Subcutaneous abdominal adipose tissue (tissue), 5 donors: ENCODE data around the gene SYNE2.

ENCODE experiments used
- H3K27ac ChIP-seq: one replicate; pipeline ENCODE4 v1.7.0; 2013; ENCODE audit warnings: low read depth, mild to moderate bottlenecking, inconsistent platforms, low read length, moderate library complexity
- H3K27me3 ChIP-seq, 5 donors: one replicate each; pipeline ENCODE4 v1.7.0; 2013; ENCODE audit warnings: low read length in 5 of 5, inconsistent platforms in 1 of 5; ENCODE audit not compliant: control insufficient read depth in 5 of 5, insufficient read depth in 4 of 5
- H3K36me3 ChIP-seq, 5 donors: one replicate each; pipeline ENCODE4 v1.7.0; 2013; ENCODE audit warnings: low read length in 5 of 5; ENCODE audit not compliant: control insufficient read depth in 5 of 5, insufficient read depth in 5 of 5
- H3K4me1 ChIP-seq, 5 donors: one replicate each; pipeline ENCODE4 v1.7.0; 2013; ENCODE audit warnings: low read length in 5 of 5, mild to moderate bottlenecking in 3 of 5, moderate library complexity in 1 of 5; ENCODE audit not compliant: control insufficient read depth in 5 of 5, insufficient read depth in 5 of 5
- H3K4me3 ChIP-seq, 5 donors: one replicate each; pipeline ENCODE4 v1.7.0; 2013; ENCODE audit warnings: low read length in 5 of 5, low read depth in 1 of 5
- H3K9ac ChIP-seq, 5 donors: one replicate each; pipeline ENCODE4 v1.7.0; 2013; ENCODE audit warnings: low read length in 5 of 5, mild to moderate bottlenecking in 4 of 5, moderate library complexity in 3 of 5
- H3K9me3 ChIP-seq, 5 donors: one replicate each; pipeline ENCODE4 v1.7.0; 2013; ENCODE audit warnings: low read length in 5 of 5; ENCODE audit not compliant: control insufficient read depth in 5 of 5
- donor health status: healthy.
- donor health status: healthy.
- donor health status: healthy.
- donor health status: healthy.
- donor health status: healthy.

The SYNE2 gene

DNA sequence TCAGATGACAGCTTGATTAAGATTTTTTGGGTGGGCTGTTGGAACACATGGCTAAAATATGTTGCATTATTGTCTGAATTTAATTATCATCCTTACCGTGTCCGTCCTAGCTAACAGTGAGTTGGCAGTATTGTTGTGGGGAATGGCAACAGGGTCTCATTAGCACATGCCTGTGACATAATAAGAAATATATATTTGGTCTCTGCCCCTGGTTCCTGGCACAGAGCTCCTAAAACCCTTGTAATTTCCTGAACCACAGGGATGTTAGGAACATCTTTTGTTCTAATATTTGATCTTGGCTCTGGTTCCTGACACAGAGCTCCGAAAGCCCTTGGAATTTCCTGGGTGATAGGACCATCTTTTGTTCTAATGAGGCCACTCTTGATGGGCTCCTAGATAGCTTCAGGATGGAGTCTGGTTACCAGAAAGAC lies 76.0 kb downstream of the SYNE2 start:
- Histone ChIP-seq H3K27ac (no peak overlapping the region), H3K9me3 (no peaks in the 10 kb centered on the region), H3K9ac (no peak overlapping the region), H3K4me3 (no peak overlapping the region), H3K27me3 (no peaks in the 10 kb centered on the region), H3K36me3 (no peaks in the 10 kb centered on the region), H3K4me1 (peaks cover 0 to 16% (median 0%) of the 10 kb centered on the region in 5 donors)

DNA sequence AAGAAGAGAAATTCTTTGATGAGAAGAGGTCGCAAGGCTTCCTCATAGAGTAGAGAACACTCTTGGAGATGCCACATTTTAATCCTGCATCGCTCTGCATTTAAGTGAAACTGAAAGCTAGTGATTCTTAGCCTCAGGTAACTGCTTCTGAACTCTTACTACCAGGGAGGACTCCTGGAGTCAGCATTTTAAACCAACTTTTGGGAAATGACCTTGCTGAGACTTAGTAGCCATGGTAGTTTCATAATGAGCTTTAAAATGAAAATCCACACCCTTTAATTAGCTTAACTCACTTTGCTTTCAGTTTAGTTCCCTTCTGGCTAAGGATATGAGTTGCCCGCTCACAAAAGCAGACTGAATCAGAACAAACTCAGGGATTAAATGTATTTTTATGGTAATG lies 80.3 kb downstream of the SYNE2 start:
- Histone ChIP-seq H3K9ac (peak overlapping the region in 1 of 5 donors; percentile 6), H3K9me3 (no peaks in the 10 kb centered on the region), H3K36me3 (no peaks in the 10 kb centered on the region), H3K4me3 (no peak overlapping the region), H3K27ac (no peak overlapping the region), H3K27me3 (peaks cover 0 to 4% (median 0%) of the 10 kb centered on the region in 5 donors), H3K4me1 (peaks cover 0 to 17% (median 0%) of the 10 kb centered on the region in 5 donors)

DNA sequence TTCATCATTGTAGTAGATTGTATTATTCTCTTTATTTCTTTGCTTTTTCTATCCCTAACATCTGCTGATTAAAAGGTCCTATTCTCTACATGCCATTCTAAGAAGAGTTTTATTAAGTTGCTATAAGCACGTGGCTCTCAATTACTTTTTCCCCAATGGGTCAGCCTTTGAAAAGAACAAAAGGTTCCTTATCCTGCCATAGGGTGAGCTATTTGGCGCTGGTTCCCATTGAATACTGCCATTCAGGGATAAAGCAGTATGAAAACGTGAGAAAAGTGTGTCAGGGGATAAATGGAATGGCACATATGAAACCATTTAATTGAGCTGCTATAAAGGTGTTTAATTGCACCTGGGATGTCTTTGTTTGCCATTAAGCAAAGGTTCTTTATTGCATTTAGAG lies 80.9 kb downstream of the SYNE2 start:
- no peak overlapping the region for H3K4me3 ChIP-seq
- no peak overlapping the region for H3K27ac ChIP-seq
- no peaks in the 10 kb centered on the region for H3K36me3 ChIP-seq
- peak overlapping the region in 1 of 5 donors; percentile 6 for H3K9ac ChIP-seq
- H3K27me3 ChIP-seq: peaks cover 0 to 4% (median 0%) of the 10 kb centered on the region in 5 donors
- H3K4me1 ChIP-seq: peaks cover 0 to 11% (median 0%) of the 10 kb centered on the region in 5 donors
- no peaks in the 10 kb centered on the region for H3K9me3 ChIP-seq

DNA sequence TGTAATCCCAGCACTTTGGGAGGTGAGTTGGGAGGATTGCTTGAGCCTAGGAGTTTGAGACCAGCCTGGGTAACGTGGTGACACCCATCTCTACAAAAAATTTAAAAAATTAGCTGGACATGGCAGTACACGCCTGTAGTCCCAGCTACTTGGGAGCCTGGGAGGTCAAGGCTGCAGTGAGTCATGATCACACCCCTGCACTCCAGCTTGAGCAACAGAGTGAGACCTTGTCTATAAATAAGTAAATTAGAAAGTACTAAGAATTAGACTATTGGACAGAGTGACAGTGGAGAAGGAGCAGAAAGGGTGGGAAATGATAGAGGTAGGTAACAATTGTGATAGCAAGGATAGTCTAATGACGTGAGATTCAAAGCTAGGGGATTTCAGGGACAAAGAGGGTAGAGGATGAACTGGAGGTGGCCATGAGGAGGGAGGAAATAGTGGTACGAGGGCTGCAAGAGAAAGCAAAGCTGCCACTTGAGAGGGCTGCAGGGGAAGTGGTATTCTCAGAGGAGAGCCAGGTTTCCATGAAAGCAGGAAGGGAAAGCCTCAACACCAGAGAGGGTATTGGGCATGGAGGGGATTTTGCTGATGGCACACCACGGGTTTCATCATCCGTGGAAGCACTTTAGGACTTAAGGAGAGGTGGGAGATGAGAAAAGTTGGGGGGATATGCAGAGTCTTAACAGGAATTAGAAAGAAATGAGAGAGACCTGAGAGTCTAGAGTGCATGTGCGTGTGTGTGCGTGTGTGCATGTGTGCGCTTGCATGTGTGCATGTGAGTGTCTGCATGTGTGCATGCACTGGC lies 85.6 kb downstream of the SYNE2 start:
- H3K9ac ChIP-seq: no peak overlapping the region
- no peaks in the 10 kb centered on the region for H3K9me3 ChIP-seq
- H3K36me3 ChIP-seq: peaks cover 0 to 7% (median 5%) of the 10 kb centered on the region in 5 donors
- peaks cover 0 to 5% (median 0%) of the 10 kb centered on the region in 5 donors for H3K4me1 ChIP-seq
- peaks cover 0 to 4% (median 0%) of the 10 kb centered on the region in 5 donors for H3K27me3 ChIP-seq
- H3K27ac ChIP-seq: no peak overlapping the region
- no peak overlapping the region for H3K4me3 ChIP-seq

DNA sequence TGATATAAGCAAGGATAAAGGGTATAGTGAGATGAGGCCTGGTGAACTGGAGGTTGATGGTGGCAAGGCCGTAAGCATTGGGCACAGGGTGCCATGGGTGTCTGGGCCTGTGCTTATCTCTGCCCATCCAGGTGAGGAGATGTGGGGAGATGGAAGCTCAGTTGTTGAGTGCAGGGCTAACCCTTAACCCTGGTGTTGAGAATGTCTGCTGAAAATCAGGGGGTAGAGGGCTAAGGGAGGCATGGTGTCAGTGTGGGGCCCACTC lies 86.1 kb downstream of the SYNE2 start:
- H3K27ac ChIP-seq: no peak overlapping the region

DNA sequence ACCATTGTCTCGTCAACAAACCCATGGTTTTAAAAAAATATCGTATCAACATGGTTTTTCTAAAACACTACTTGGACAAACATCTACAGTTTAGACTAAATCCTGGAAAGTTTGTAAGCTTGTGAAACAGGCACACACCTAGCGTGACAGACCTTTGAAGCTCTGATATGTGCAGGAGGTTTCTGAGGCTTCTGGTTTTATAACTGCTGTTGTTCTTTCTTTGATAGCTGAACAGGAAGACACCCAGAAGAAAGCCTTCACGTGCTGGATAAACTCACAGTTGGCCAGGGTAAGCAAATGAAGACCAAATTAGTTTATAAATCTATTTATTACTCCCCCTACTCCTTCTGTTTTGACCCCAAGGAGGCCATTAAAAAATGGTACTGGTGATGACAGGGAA lies 87.6 kb downstream of the SYNE2 start:
- Histone ChIP-seq H3K27ac (no peak overlapping the region), H3K4me1 (no peaks in the 10 kb centered on the region), H3K9ac (no peak overlapping the region), H3K27me3 (peaks cover 0 to 4% (median 0%) of the 10 kb centered on the region in 5 donors), H3K36me3 (peaks cover 0 to 7% (median 5%) of the 10 kb centered on the region in 5 donors), H3K9me3 (no peaks in the 10 kb centered on the region), H3K4me3 (no peak overlapping the region)

More for the DNA sequence above, 86.1 kb downstream of the SYNE2 start:
- H3K36me3 ChIP-seq: peaks cover 0 to 7% (median 5%) of the 10 kb centered on the region in 5 donors
- H3K27me3 ChIP-seq: peaks cover 0 to 4% (median 0%) of the 10 kb centered on the region in 5 donors
- peaks cover 0 to under 1% (median 0%) of the 10 kb centered on the region in 5 donors for H3K4me1 ChIP-seq
- H3K4me3 ChIP-seq: no peak overlapping the region
- H3K9ac ChIP-seq: no peak overlapping the region
- no peaks in the 10 kb centered on the region for H3K9me3 ChIP-seq

DNA sequence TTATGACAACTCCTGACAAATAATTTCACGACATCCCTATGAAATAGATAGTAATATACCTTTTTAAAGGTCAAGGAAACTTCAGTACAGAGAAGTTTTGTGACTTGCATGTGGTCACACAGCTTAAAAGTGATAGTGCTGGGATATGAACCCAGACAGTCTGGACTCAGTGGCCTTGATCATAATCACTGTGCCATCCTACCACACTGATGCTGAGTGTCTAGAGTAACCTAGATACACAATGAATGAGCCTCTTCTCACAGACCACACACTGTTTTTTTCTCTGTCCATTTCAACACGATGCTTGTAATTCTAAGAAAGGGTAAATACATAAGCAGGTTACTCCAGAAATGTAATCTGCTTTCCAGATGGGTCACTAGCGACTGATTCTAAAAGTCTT lies 88.2 kb downstream of the SYNE2 start:
- Histone ChIP-seq H3K4me1 (no peaks in the 10 kb centered on the region), H3K4me3 (no peak overlapping the region), H3K9me3 (no peaks in the 10 kb centered on the region), H3K9ac (no peak overlapping the region), H3K27me3 (peaks cover 0 to 4% (median 0%) of the 10 kb centered on the region in 5 donors), H3K27ac (no peak overlapping the region), H3K36me3 (peaks cover 0 to 7% (median 5%) of the 10 kb centered on the region in 5 donors)

DNA sequence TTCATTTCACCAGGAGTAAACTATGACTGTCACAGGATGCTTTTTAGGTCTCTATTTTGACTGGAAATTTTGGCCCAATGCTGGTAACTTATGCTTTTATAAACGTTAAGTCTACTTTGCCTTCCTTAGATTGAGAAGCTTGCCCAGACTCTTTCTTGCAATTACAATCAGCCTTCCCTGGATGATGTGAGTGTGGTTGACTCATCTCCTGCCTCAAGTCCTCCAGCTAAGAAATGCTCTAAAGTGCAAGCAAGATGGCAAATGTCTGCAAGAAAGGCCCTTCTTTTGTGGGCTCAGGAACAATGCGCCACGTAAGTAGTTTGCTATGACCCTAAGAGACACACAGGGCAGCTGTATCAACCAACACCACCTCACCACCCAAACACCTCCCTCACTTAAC lies 96.9 kb downstream of the SYNE2 start:
- Histone ChIP-seq H3K9me3 (no peaks in the 10 kb centered on the region), H3K27ac (no peak overlapping the region), H3K9ac (no peak overlapping the region), H3K27me3 (no peaks in the 10 kb centered on the region), H3K4me3 (no peak overlapping the region), H3K36me3 (peaks cover 3 to 23% (median 16%) of the 10 kb centered on the region in 5 donors), H3K4me1 (peaks cover 0 to 15% (median 3%) of the 10 kb centered on the region in 5 donors)

DNA sequence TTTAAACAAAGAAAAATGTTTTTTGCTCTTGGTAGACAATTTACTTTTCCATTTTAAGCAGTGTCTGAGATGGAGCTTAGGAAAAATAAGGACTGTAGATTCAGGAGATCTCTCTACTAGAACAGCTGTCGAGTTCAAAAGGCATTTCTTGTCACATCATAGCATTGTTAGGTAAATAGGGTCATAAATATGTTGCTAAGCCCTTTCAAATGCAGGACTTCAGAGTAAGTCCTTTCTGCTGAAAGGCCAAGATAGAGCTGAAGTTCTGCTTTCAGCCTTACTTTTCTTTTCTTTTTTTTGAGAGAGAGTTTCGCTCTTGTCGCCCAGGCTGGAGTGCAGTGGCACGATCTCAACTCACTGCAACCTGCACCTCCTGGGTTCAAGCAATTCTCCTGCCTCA lies 98.2 kb downstream of the SYNE2 start:
- H3K9ac ChIP-seq: no peak overlapping the region
- H3K9me3 ChIP-seq: no peaks in the 10 kb centered on the region
- no peak overlapping the region for H3K27ac ChIP-seq
- H3K4me1 ChIP-seq: peaks cover 0 to 15% (median 3%) of the 10 kb centered on the region in 5 donors
- H3K27me3 ChIP-seq: no peaks in the 10 kb centered on the region
- peaks cover 6 to 24% (median 16%) of the 10 kb centered on the region in 5 donors for H3K36me3 ChIP-seq
- H3K4me3 ChIP-seq: no peak overlapping the region

DNA sequence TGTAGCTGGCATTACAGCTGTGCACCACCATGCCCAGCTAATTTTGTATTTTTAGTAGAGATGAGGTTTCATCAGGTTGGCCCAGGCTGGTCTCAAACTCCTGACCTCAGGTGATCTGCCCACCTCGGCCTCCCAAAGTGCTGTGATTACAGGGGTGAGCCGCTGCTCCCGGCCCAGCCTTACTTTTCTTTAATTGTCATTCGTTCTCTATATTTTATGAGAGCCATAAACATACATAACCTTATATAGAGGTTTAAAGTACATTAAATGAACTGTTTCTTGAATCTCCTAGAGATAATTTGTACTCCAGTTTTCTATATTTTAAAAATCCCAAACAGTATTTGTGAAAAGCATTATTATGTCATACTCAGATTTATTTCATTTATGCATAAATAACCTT lies 98.6 kb downstream of the SYNE2 start:
- no peak overlapping the region for H3K4me3 ChIP-seq
- no peaks in the 10 kb centered on the region for H3K27me3 ChIP-seq
- H3K9me3 ChIP-seq: no peaks in the 10 kb centered on the region
- H3K36me3 ChIP-seq: peaks cover 7 to 29% (median 16%) of the 10 kb centered on the region in 5 donors
- no peak overlapping the region for H3K27ac ChIP-seq
- H3K4me1 ChIP-seq: peaks cover 0 to 15% (median 3%) of the 10 kb centered on the region in 5 donors
- no peak overlapping the region for H3K9ac ChIP-seq
